Ishikawa (cell line): ENCODE results near the gene CNTN4.

Source experiments
- EGR1 ChIP-seq: IDR thresholded peaks from 2 replicates; pipeline ENCODE4 v1.6.1; 2012
- EP300 ChIP-seq: IDR thresholded peaks from 2 replicates; pipeline ENCODE4 v1.6.1; 2012; ENCODE audit warnings: borderline replicate concordance
- FOXM1 ChIP-seq: IDR thresholded peaks from 2 replicates; pipeline ENCODE4 v1.6.1; 2012; ENCODE audit warnings: low read depth, borderline replicate concordance
- RAD21 ChIP-seq: IDR thresholded peaks from 2 replicates; pipeline ENCODE4 v1.6.1; 2012; ENCODE audit warnings: low read depth
- TF ChIP-seq, protein P1 (sequence below): IDR thresholded peaks from 2 replicates; pipeline ENCODE4 v1.6.1; 2012

GRCh38 chr3:2485027-2485375 lies 386.3 kb downstream of the CNTN4 start:
- TF ChIP-seq, protein P1, sequence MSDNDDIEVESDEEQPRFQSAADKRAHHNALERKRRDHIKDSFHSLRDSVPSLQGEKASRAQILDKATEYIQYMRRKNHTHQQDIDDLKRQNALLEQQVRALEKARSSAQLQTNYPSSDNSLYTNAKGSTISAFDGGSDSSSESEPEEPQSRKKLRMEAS: no peak
- no peak for TF ChIP-seq FOXM1
- TF ChIP-seq EP300: no peak
- TF ChIP-seq EGR1: no peak
- TF ChIP-seq RAD21: no peak
